Measurements from ENCODE around the gene PHAX. TPM values are rescaled to one million over a fixed set of nuclear protein-coding genes. Genes with fewer than 3 reads are reported as not detected.

The PHAX gene
- total and polyA plus RNA-seq, 8 donors, result 14.4 to 246 (median 35.0) TPM

DNA sequence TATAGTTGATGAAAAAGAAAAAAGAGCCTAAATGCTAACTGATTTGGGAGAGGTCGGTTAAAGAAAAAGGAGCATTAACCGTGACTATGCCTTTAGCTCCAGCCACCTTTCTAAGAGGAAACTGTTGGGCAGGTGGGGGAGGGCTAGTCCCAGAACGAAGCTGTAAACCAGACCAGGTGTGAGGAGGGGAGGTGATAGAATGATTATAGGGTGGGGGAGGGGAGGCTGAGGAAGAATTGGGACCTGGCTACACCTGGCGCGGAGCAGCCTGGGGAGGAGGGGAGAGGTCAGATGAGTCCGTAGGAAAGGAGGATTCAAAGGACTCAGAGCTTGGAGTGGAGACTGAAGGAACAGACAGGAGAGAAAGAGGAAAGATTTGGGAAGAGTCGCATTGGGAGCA, 73.4 kb downstream of the PHAX start:
- no peak for DNase-seq
- H3K36me3 ChIP-seq, result no peaks in the 10 kb centered on the region
- no peaks in the 10 kb centered on the region for H3K27me3 ChIP-seq
- intact Hi-C loops (cut with DNase I; ENCODE audit: low total_unique reads), result no loop called here
- H3K4me3 ChIP-seq, result no peak overlapping the region
- no peak for TF ChIP-seq POLR2A (IDR thresholded peaks at IDR 0.05)
- no peak for TF ChIP-seq POLR2AphosphoS5 (IDR thresholded peaks at IDR 0.05)
- TF ChIP-seq, protein P1, sequence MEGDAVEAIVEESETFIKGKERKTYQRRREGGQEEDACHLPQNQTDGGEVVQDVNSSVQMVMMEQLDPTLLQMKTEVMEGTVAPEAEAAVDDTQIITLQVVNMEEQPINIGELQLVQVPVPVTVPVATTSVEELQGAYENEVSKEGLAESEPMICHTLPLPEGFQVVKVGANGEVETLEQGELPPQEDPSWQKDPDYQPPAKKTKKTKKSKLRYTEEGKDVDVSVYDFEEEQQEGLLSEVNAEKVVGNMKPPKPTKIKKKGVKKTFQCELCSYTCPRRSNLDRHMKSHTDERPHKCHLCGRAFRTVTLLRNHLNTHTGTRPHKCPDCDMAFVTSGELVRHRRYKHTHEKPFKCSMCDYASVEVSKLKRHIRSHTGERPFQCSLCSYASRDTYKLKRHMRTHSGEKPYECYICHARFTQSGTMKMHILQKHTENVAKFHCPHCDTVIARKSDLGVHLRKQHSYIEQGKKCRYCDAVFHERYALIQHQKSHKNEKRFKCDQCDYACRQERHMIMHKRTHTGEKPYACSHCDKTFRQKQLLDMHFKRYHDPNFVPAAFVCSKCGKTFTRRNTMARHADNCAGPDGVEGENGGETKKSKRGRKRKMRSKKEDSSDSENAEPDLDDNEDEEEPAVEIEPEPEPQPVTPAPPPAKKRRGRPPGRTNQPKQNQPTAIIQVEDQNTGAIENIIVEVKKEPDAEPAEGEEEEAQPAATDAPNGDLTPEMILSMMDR (IDR thresholded peaks at IDR 0.05), result no peak
- no peak for TF ChIP-seq EP300 (IDR thresholded peaks at IDR 0.05)
- H3K4me1 ChIP-seq, result no peaks in the 10 kb centered on the region
- 54 to 64% (median 61%) methylated on average over 7 of the region's 7 CpGs for WGBS, 5 donors
- H3K27ac ChIP-seq, result no peak overlapping the region
- peaks cover 4 to 12% (median 12%) of the 10 kb centered on the region in 4 donors for H3K9me3 ChIP-seq

DNA sequence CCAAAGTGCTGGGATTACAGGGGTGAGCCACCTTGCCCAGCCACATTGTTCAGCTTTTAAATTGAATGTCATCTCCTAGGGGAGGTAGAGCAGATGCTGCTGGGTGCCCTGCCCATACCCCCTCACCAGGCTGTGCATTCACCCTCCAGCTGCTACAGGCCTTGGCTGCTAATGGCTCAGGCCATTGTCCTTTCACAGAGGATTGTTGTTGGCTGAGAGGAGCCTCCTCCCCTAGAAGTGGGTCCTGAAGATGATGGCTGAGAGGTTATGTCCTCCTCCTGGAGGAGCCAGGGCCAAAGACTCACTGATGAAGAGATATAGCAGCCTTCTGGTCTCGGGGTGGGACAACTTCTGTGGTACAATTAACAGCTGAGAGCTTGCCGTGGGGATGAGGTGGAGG, 74.6 kb downstream of the PHAX start:
- TF ChIP-seq, protein P1 (IDR thresholded peaks at IDR 0.05), result no peak
- TF ChIP-seq POLR2AphosphoS5 (IDR thresholded peaks at IDR 0.05) (no peak), POLR2A (IDR thresholded peaks at IDR 0.05) (no peak), EP300 (IDR thresholded peaks at IDR 0.05) (no peak)
- Histone ChIP-seq H3K9me3 (peaks cover 0 to under 1% (median under 1%) of the 10 kb centered on the region in 4 donors), H3K27ac (no peak overlapping the region), H3K27me3 (peaks cover 0 to 6% (median 0%) of the 10 kb centered on the region in 3 donors), H3K4me3 (no peak overlapping the region), H3K4me1 (no peaks in the 10 kb centered on the region), H3K36me3 (no peaks in the 10 kb centered on the region)
- WGBS, 5 donors, result 67 to 93% (median 78%) methylated on average over 2 of the region's 2 CpGs
- no peak for DNase-seq
- intact Hi-C loops (cut with DNase I; ENCODE audit: low total_unique reads), result loop anchor here (5.0 kb wide), 1 partner anchor 107 kb away; no protein-coding TSS in a partner anchor

DNA sequence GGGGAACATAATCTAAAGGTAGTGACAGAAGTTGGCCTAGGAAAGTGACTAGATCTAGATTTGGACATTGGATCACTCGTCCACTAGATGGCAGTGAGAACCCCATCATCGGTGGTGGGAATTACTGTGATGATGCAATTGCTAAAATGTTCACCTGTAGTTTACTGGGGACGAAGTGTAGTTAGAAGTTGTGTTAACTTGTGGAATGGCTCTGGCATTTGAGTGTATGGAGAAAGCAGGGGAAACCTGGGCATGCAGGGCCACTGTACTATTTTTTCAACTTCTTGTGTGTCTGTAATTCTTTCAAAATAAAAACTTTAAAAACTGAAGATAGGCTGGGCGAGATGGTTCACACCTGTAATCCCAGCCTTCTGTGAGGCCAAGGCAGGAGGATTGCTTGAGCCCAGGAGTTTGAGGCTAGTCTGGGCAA, 75.5 kb downstream of the PHAX start:
- Histone ChIP-seq H3K4me3 (no peak overlapping the region), H3K27ac (no peak overlapping the region), H3K36me3 (no peaks in the 10 kb centered on the region), H3K9me3 (no peaks in the 10 kb centered on the region), H3K27me3 (peaks cover 0 to 6% (median 0%) of the 10 kb centered on the region in 3 donors), H3K4me1 (no peaks in the 10 kb centered on the region)
- intact Hi-C loops (cut with DNase I; ENCODE audit: low total_unique reads), result loop anchor here (5.0 kb wide), 1 partner anchor 106 kb away; no protein-coding TSS in a partner anchor
- TF ChIP-seq, protein P1 (IDR thresholded peaks at IDR 0.05), result peak in 5 of 7 experiments; percentile 48 to 80 (median 73)
- TF ChIP-seq POLR2A (IDR thresholded peaks at IDR 0.05), result no peak
- DNase-seq, result peak; percentile 57 to 88
- 22 to 26% (median 23%) methylated on average over 4 of the region's 4 CpGs for WGBS, 5 donors

Small RNA genes within 50 kb of the gene (small RNA-seq; reads per million reads assigned to genes)
- gene BOLA3P3 (0 reads per million in 4 donors), gene RNU6-290P (0 to 0.07 (median 0) reads per million in 4 donors)

Other genes starting within 250 kb of the PHAX start
- 10 to 100 TPM; 18.8 to 69.6 (median 47.5) TPM for gene GRAMD2B, start 177.5 kb upstream of the PHAX start, total RNA-seq
- gene GRAMD2B, start 177.5 kb upstream of the PHAX start, polyA plus RNA-seq, result 10 to 100 TPM in 1 of 3 donors, 1 to 10 TPM in 2; 5.7 to 12.8 (median 6.5) TPM
- 10 to 100 TPM in 4 of 5 donors, 1 to 10 TPM in 1; 4.9 to 55.6 (median 30.9) TPM for gene ALDH7A1, start 5.7 kb upstream of the PHAX start, total RNA-seq
- 10 to 100 TPM; 32.2 to 52.9 (median 32.9) TPM for gene ALDH7A1, start 5.7 kb upstream of the PHAX start, polyA plus RNA-seq
- gene LMNB1, start 176.2 kb downstream of the PHAX start, total RNA-seq, result 100 to 1,000 TPM in 1 of 5 donors, 10 to 100 TPM in 3, 1 to 10 TPM in 1; 7.6 to 167 (median 27.4) TPM
- 1 to 10 TPM; 7.7 to 8.7 (median 8.5) TPM for gene LMNB1, start 176.2 kb downstream of the PHAX start, polyA plus RNA-seq